ENCODE measurements around the gene KRTAP20-1.

GRCh38 chr21:30629200-30629599 lies 13.0 kb downstream of the KRTAP20-1 start:
- TF ChIP-seq CTCF (conservative IDR thresholded peaks at IDR 0.05 in 1 of 2, IDR thresholded peaks at IDR 0.05 in 1 of 2; ENCODE audit: extremely low read depth in 1 of 2, insufficient read depth in 1 of 2, low read depth in 1 of 2, low read length in 2 of 2) (no peak), EZH2 (IDR thresholded peaks at IDR 0.05; ENCODE audit: borderline replicate concordance, low read length) (no peak)

Measured in mammary epithelial cell (primary cell).